GM12891 (cell line): Measurements from ENCODE around the gene ARHGAP26.

Experiments used
- DNase-seq: peaks from one replicate; pipeline ENCODE4 v3.0.0; 2011; ENCODE audit warnings: low spot score; ENCODE audit not compliant: insufficient read length
- FAIRE-seq: peaks from 2 replicates; lab custom pipeline; 2011; peaks lifted over from hg19 to GRCh38; lab: Jason Lieb, UNC
- PAX5 ChIP-seq: IDR thresholded peaks from 2 replicates; pipeline ENCODE4 v1.6.1; 2011; ENCODE audit warnings: low read length, moderate library complexity, mild to moderate bottlenecking; ENCODE audit not compliant: insufficient read depth, severe bottlenecking
- POLR2A ChIP-seq: IDR thresholded peaks from 2 replicates; pipeline ENCODE4 v1.6.1; 2011; ENCODE audit warnings: low read depth, low read length, control low read depth
- POLR2AphosphoS5 ChIP-seq: IDR thresholded peaks from 2 replicates; pipeline ENCODE4 v1.6.1; 2011; ENCODE audit warnings: low read depth, low read length, control low read depth
- POU2F2 ChIP-seq: IDR thresholded peaks from 2 replicates; pipeline ENCODE4 v1.6.1; 2011; ENCODE audit warnings: low read depth, mild to moderate bottlenecking, control low read depth, low read length, moderate library complexity
- SPI1 ChIP-seq: IDR thresholded peaks from 2 replicates; pipeline ENCODE4 v1.6.1; 2011; ENCODE audit warnings: low read depth, low read length, control low read depth
- TAF1 ChIP-seq: IDR thresholded peaks from 2 replicates; pipeline ENCODE4 v1.6.1; 2011; ENCODE audit warnings: low read depth, low read length, control low read depth

Gene ARHGAP26

DNA sequence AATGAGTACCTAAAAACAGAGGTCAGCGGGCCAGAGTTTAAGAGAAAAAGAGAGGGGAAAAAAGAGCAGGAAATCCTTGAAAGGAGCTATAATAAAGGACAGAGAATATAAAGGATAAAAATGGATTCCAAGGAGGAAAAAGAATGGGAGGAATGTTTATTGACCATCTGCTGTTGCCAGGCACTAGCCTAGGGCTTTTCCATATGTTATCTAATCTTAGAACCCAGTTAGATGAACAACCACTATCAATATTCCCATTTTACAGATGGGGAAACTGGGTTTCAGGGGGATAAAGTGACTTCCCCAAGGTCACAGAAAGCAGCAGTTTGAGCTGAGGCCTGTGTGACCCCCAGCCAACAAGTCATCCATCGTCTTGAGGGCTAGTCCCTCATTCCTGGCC, 400.8 kb downstream of the ARHGAP26 start:
- no peak for FAIRE-seq
- no peak for DNase-seq

DNA sequence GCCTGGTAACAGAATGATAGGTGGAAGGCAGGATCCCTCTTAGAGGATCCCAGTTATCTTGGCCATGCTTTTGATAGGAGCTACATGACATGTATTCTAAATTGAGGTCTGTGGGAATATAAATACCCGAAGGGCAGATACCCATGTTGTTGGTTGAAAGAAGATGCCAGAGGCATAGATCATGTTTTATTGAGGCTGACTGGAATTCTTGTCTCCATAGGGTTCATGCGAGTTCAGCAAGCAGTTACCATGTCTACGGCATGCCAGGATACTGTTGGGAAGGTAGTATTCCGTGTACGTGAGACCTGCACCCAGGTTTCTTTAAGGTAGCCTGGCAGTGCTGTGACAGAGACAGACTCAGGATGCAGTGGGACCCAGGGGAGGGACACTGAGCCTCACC, 402.6 kb downstream of the ARHGAP26 start:
- no peak for TF ChIP-seq POLR2A
- no peak for TF ChIP-seq POLR2AphosphoS5
- TF ChIP-seq TAF1 = no peak
- no peak for TF ChIP-seq POU2F2
- TF ChIP-seq PAX5 = no peak
- TF ChIP-seq SPI1 = no peak
- FAIRE-seq (no peak), DNase-seq (no peak)

More for the DNA sequence above, 400.8 kb downstream of the ARHGAP26 start:
- TF ChIP-seq POU2F2 (no peak), SPI1 (no peak), POLR2A (no peak), POLR2AphosphoS5 (no peak), TAF1 (no peak), PAX5 (no peak)

DNA sequence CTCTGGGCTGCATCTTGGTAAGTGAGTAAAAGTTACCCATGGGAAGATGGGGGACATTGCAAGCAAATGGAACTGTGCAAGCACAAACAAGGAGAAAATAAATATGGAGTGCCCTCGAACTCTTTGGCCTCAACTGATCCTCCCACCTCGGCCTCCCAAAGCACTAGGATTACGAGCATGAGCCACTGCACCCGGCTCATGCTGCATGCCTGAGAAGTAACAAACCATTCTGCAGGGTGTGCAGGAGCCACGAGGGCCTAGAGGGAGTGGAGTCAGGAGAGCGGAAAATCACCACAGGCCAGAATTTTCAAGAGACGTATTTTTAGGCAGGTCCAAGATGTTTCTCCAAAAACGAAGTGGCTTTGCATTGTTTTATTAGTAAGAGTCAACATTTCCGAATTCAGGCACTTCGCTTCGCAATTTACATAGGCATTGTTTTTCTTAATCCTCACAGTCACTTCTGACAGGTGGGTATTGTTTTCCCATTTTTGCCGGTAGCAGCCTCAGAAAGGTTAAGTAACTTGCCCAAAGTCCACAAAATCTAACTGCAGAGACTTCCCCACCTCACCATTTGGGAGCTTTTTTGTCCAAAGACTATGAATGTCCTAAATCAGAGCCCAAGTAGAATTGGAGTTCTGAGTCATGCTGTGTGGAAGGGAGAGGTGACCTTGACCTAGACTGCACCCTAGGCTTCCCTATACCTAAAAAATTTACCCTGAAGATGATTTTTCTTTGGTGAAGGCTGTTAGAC, 403.1 kb downstream of the ARHGAP26 start:
- FAIRE-seq (no peak), DNase-seq (no peak)
- TF ChIP-seq TAF1 (no peak), SPI1 (no peak), PAX5 (no peak), POU2F2 (no peak), POLR2A (no peak), POLR2AphosphoS5 (no peak)

DNA sequence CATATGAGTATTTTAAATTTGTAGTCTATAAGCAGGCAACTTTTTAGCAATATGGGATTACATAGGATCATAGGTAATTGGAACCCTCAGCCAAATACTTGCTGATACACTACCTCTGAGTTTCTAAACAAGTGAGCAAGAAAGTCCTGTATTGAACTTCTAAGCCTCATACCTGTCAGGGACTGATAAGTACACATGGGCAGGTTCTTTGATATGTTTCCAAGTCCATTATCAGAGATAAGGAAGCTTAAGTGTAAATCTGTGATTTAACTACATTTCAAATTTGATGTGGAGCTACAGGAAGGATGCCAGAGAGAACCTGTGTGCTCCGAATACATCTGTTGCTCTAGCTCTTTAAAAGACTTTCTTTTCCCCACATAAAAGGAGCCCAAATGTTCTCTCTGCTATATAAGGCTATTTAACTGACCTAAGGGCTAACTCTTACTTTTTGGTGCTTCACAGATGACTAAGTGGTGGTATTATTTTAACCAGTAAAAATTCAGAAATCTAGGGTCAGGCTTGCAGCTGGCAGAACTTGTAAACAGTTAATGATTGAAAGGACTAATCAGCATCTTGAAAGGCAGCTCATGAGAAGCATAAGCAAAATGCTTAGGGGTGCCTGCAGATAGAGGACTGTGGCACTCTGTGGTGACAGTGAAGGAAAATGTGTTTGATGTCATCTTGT, 404.7 kb downstream of the ARHGAP26 start:
- DNase-seq (no peak), FAIRE-seq (no peak)
- no peak for TF ChIP-seq PAX5
- no peak for TF ChIP-seq POLR2AphosphoS5
- no peak for TF ChIP-seq POU2F2
- no peak for TF ChIP-seq POLR2A
- TF ChIP-seq TAF1 = no peak

DNA sequence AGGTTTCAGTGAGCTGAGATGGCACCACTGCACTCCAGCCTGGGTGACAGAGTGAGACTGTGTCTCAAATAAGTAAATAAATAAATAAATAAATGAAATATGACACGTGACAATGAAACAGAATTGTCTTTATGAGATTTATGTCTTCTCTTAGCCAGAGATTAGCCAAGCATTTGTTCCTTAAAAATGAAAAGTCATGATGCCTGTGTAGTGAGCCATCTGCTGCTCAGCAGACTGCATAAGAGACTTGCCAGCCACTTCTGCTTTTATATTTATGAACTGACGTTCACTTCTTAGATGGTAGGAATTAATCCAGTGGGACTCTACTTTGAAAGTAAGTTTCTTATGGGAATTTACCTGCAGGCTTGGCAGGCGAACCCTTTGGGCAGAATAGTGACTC, 405.9 kb downstream of the ARHGAP26 start:
- TF ChIP-seq POLR2A (no peak), SPI1 (peak; percentile 74)
- FAIRE-seq (no peak), DNase-seq (no peak)

DNA sequence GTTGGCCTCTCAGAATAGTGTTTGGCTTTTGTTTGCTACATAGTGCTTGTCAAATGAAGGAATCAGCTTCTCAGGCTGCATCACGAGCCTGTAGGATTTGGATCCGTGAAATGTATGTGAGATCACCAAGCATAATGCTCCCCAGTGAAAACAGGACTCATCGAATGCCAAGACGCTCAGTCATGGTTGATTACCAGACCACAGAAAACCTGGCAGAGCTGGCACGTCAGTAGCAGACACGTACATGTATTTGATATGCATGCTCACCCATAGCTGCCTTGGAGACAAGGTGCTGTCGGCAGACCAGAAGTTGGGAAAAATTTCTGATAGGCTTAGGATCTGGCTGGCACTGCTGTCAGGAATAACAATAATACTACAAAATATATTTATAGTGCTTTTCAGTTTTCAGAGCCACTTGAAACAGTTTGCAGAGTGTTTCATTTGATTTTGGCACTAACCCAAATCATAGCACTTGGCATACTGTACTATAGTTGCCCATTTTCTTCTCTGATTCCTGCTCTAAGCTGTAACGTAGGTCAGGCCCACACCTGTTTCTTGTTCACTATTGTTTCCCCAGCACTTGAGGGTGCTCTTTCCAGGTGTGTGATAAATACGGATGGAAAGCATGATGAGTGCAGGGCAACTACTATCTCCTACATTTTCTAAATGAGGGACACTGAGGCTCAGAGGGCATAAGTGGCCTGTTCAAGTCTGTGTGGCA, 407.2 kb downstream of the ARHGAP26 start:
- no peak for FAIRE-seq
- no peak for TF ChIP-seq POLR2A
- no peak for TF ChIP-seq POLR2AphosphoS5
- no peak for TF ChIP-seq PAX5
- no peak for TF ChIP-seq POU2F2
- no peak for TF ChIP-seq SPI1
- no peak for TF ChIP-seq TAF1
- DNase-seq = no peak

DNA sequence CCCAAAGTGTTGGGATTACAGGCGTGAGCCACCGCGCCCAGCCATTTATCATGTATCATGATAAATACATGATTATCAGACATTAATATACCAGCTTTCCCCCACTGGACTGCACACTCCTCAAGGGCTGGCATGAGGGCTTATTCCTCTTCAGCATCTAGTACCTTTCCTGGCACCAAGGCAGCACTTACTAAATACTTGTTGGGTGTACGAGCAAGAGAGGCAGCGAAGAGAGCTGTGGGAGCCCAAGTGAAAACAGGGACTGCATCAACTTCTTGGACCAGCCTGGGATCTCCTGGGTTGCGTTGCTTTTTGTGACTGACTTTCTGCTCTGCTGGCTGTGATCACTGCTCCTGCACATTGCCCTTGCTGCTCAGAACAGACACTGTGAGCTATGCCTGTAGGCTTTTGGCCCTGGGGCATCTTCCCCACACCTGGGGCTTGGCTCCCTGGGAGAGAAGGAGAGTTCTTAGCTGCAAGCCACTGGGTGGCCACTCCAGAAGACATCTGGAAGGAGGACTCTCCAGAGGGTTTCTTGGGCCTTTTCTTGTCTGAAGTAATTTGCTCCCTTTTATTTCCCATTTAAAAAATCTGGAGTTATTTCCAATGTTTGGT, 409.1 kb downstream of the ARHGAP26 start:
- no peak for TF ChIP-seq POLR2A
- TF ChIP-seq SPI1 = no peak

DNA sequence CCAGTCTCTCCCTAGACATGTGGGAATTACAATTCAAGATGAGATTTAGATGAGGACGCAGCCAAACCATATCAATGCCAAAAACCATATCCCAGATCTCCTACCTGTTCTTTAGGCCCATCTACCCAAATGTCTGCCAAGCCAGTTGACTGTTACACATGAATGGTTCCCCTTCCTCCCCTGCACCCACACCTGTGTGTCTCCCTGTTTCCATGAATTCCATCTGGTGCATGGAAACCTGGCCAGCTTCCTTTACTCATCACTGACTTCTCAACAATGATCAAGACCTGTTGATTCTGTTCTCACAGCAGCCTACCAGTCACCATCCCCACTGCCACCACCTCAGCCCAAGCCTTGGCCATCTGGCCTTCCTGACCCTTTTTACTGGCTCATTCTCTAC, 410.6 kb downstream of the ARHGAP26 start:
- TF ChIP-seq TAF1 (no peak), POLR2A (no peak)
- DNase-seq (no peak), FAIRE-seq (peak; percentile 16)

More for the DNA sequence above, 409.1 kb downstream of the ARHGAP26 start:
- FAIRE-seq (no peak), DNase-seq (no peak)

DNA sequence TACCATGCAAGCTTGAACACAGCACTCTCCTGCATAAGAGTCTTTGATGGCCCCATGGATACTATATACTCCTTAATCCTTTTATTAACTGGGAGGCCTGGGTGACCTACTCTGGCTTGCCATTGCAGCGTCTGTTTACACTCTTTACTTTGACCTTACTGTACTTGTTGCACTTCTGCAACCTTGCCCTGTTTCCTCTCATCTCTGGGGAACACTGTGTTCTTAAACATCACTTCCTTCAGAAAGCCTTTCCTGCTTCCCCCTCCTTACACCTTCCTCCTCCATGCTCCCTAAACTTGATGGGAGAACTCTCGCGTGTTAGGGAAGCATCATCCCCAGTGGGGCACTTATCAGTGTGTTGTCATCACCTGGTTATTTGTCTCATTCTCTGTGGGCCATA, 411.0 kb downstream of the ARHGAP26 start:
- no peak for FAIRE-seq
- no peak for TF ChIP-seq POLR2A
- TF ChIP-seq POU2F2 = no peak
- no peak for TF ChIP-seq POLR2AphosphoS5
- no peak for TF ChIP-seq TAF1
- no peak for TF ChIP-seq PAX5
- TF ChIP-seq SPI1 = no peak
- no peak for DNase-seq

DNA sequence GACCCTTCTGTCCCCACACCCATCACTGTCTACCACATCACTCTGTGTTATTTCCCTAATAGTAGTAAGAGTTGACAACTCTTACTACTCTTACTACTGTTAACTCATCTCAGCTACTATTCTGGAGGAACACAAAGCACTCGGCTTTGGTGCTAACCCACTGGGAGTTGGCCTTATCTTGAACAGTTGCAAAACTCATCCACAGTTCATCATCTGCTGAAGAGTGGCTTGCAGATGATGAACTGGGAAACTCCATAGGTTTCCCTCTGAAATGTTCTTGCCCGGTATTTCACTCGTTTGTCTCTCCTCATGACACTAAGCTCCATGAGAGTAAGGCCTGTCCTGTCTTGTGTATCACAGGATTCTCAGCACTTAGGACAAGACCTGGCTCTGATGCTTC, 411.9 kb downstream of the ARHGAP26 start:
- TF ChIP-seq POU2F2 (no peak), POLR2A (no peak), POLR2AphosphoS5 (no peak), PAX5 (no peak), TAF1 (no peak), SPI1 (no peak)
- peak; percentile 50 for FAIRE-seq
- no peak for DNase-seq
